Type B pancreatic cell (in vitro differentiated cells): Measurements from ENCODE around the gene FAHD2A. TPM values are rescaled to one million over a fixed set of nuclear protein-coding genes. Genes with fewer than 3 reads are reported as not detected.

Source experiments
- DNase-seq: peaks from one replicate; pipeline ENCODE4 v3.0.0; 2021; ENCODE audit warnings: mixed read lengths; ENCODE audit not compliant: unreplicated experiment; ENCODE audit errors: extremely low spot score
- H3K27ac Mint-ChIP-seq: 2 replicates; pipeline ENCODE4 v1.8.0; 2021; ENCODE audit warnings: mild to moderate bottlenecking, mixed read lengths
- H3K27me3 Mint-ChIP-seq: 2 replicates; pipeline ENCODE4 v1.8.0; 2021; ENCODE audit warnings: mixed read lengths
- H3K36me3 Mint-ChIP-seq: 2 replicates; pipeline ENCODE4 v1.8.0; 2021; ENCODE audit warnings: mixed read lengths
- H3K4me1 Mint-ChIP-seq: one replicate; pipeline ENCODE4 v1.8.0; 2021; ENCODE audit warnings: mixed read lengths; ENCODE audit not compliant: unreplicated experiment
- H3K4me3 Mint-ChIP-seq: 2 replicates; pipeline ENCODE4 v1.8.0; 2021; ENCODE audit warnings: mild to moderate bottlenecking, mixed read lengths
- H3K9me3 Mint-ChIP-seq: 2 replicates; pipeline ENCODE4 v1.8.0; 2021; ENCODE audit warnings: mixed read lengths
- total RNA-seq: library from RNA; stranded (reverse); gene quantifications from 2 replicates; pipeline ENCODE4 v1.2.1, GENCODE V29; 2021; ENCODE audit warnings: low replicate concordance
- TF ChIP-seq, protein P1 (sequence below): fragments of 200-600 bp; sonication (generic); conservative IDR thresholded peaks from 2 replicates; pipeline ENCODE4 v1.5.0; 2021; ENCODE audit warnings: antibody characterized with exemption, mild to moderate bottlenecking

Gene FAHD2A
- total RNA-seq, 1 donor from 2014 or later, result 39.2 TPM

DNA sequence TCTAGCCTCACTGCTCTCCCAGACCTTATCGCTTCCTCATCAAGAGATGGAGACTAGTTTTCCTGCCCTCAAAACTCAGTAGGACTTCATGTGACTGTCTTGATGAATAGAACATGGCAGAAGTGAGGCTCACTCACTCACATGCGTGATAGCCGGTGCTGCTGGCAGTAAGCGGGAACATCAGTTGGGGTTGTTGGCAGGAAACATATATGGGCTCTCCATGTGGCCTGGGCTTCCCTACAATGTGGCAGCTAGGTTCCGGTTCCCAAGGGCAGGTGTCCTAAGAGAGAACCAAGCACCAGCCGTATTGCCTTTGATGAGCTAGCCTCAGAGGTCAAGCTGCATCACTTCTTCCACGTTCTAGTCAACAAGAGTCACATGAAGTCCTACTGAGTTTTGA is 15.2 kb upstream of the FAHD2A start:
- Mint-ChIP-seq H3K4me3 (no peak overlapping the region), H3K4me1 (no peaks in the 10 kb centered on the region), H3K9me3 (no peaks in the 10 kb centered on the region), H3K36me3 (no peaks in the 10 kb centered on the region), H3K27me3 (peaks cover 3% of the 10 kb centered on the region), H3K27ac (no peak overlapping the region)
- TF ChIP-seq, protein P1, sequence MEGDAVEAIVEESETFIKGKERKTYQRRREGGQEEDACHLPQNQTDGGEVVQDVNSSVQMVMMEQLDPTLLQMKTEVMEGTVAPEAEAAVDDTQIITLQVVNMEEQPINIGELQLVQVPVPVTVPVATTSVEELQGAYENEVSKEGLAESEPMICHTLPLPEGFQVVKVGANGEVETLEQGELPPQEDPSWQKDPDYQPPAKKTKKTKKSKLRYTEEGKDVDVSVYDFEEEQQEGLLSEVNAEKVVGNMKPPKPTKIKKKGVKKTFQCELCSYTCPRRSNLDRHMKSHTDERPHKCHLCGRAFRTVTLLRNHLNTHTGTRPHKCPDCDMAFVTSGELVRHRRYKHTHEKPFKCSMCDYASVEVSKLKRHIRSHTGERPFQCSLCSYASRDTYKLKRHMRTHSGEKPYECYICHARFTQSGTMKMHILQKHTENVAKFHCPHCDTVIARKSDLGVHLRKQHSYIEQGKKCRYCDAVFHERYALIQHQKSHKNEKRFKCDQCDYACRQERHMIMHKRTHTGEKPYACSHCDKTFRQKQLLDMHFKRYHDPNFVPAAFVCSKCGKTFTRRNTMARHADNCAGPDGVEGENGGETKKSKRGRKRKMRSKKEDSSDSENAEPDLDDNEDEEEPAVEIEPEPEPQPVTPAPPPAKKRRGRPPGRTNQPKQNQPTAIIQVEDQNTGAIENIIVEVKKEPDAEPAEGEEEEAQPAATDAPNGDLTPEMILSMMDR, result no peak
- DNase-seq, result no peak

DNA sequence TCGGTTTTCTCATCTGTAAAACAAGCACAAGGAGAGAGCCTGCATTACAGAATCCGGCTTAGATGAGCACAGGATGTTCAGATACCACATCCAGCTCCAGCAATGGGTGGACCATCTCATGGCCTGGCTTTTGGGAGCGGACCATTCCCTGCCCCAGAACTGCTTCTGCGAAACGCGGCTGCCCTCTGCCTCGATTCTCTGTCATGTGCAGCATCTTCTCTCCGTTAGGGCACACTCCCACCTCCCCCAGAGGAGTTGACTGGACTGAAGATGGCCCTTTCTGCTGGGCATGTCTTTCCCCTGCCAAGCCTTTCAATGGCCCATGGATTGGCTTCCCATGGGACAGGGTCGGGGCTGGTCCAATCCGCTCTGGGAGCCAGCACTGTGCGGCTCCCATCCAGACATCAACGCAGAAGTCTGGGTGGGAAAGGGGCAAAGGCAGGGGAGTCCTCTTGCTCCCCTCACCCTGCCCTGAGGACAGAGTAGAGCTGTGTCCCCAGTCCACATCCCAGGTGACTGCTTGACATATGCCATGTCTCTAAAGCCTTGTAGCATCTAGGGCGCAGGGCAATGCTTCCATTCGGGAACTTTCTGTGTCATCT is 14.3 kb upstream of the FAHD2A start:
- Mint-ChIP-seq H3K4me1 (no peaks in the 10 kb centered on the region), H3K9me3 (no peaks in the 10 kb centered on the region), H3K27me3 (peaks cover 3% of the 10 kb centered on the region), H3K4me3 (no peak overlapping the region), H3K36me3 (no peaks in the 10 kb centered on the region), H3K27ac (no peak overlapping the region)
- DNase-seq, result no peak
- TF ChIP-seq, protein P1, result no peak

DNA sequence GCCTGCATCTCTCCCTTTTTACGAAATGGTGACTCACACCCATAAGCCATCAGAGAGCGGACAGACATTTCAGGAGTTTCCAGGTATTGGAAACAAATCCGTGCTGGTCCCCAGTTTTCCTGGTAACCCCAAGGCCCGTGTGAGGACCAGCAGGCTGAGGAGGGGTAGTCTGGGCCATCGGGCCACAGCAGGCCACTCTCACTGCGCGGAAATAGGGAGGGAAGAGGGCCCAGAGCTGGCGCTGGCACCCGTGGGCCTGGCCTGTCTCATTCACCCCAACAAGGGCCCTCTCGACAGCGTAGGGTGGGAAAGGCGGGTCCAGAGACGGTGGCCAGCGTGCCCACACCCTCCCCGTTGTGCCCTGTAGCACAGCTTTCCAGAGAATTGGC is 13.7 kb upstream of the FAHD2A start:
- Mint-ChIP-seq H3K27ac (no peak overlapping the region), H3K4me1 (no peaks in the 10 kb centered on the region), H3K4me3 (no peak overlapping the region), H3K27me3 (peaks cover 3% of the 10 kb centered on the region), H3K9me3 (no peaks in the 10 kb centered on the region), H3K36me3 (no peaks in the 10 kb centered on the region)
- TF ChIP-seq, protein P1, result no peak
- DNase-seq, result no peak

DNA sequence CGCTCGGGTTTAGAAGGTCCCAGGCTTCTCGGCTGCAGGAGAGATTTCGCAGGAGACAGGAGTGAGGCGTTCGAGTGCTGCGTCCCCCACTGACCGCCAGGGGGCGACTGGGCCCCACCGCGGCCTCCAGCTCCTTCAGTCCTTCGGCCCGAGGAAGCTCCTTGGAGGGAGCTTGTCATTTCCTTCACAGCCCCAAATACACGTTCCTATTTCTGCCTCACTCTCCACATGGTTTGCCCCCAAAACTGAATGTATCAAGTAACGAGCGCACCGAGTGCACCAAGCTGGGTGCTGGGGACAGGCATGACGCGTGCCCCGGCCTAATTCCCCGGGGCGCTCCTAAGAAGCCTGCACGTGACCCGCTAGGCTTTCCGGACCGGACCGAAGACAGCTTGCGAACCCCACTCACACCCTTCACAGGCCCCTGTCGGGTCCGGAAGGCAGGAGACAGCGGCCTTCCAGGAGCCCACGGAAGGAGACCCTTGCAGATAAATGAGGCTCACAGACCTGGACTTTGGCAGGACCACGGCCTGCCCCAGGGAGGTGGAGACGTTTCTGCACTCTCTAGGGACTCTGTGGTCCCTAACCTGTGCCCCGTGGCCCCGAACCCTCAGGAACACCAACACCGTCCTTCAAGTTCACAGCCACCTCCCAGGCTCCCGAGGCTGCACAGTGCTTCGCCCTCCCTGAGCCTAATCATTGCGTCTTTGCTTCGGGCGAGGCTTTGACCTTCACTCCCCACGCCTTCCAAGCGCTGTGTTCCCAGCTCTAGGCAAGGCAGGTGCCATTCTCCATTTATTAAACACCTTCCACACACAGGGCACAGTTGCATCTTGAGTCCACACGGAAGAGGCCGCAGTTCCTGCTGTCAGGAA is 13.0 kb upstream of the FAHD2A start:
- no peaks in the 10 kb centered on the region for H3K4me1 Mint-ChIP-seq
- peaks cover 3% of the 10 kb centered on the region for H3K27me3 Mint-ChIP-seq
- H3K27ac Mint-ChIP-seq, result no peak overlapping the region
- no peaks in the 10 kb centered on the region for H3K36me3 Mint-ChIP-seq
- H3K9me3 Mint-ChIP-seq, result no peaks in the 10 kb centered on the region
- H3K4me3 Mint-ChIP-seq, result no peak overlapping the region
- TF ChIP-seq, protein P1, result peak; percentile 96
- no peak for DNase-seq

DNA sequence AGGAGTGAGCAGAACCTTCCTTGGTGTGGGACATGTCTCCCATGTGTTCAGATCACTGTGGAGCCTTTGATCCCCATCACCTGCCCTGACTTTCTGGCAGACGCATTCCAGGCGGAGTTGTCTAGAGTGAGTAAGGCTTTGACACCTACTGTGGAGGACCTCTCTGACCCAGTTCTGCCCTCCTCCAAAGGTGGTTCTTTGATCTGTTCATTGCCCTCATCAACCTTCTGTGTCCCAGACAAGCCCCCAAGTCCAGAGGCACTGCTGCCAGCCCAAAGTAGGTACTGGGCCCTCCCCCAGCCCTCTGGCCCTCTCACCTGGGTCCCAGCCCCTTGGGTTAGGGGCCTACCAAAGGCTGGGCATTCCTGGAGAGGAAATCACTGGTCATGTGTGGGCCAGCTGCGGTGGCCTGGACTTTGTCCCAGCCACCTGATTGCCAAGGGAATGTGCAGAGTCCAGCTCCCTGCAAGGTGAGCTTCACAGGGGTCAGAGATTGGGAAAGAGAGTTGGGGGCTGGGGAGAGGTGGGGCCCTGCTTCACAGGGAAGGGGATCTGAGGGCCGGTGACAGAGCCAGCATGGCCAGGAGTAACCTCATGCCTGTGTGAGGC is 12.1 kb upstream of the FAHD2A start:
- no peak overlapping the region for H3K27ac Mint-ChIP-seq
- no peaks in the 10 kb centered on the region for H3K9me3 Mint-ChIP-seq
- TF ChIP-seq, protein P1, result no peak
- H3K4me1 Mint-ChIP-seq, result no peaks in the 10 kb centered on the region
- no peak overlapping the region for H3K4me3 Mint-ChIP-seq
- DNase-seq, result no peak
- H3K36me3 Mint-ChIP-seq, result no peaks in the 10 kb centered on the region
- peaks cover 3% of the 10 kb centered on the region for H3K27me3 Mint-ChIP-seq
